NCI-H82 treated with DMSO at 0.1 percent for 48 hours (cell line): Measurements from ENCODE around the gene ROBO1.

Experiments
- DNase-seq: peaks from one replicate; lab custom pipeline; 2025; ENCODE audit not compliant: unreplicated experiment; lab: John Stamatoyannopoulos, UW

ROBO1 gene

DNA sequence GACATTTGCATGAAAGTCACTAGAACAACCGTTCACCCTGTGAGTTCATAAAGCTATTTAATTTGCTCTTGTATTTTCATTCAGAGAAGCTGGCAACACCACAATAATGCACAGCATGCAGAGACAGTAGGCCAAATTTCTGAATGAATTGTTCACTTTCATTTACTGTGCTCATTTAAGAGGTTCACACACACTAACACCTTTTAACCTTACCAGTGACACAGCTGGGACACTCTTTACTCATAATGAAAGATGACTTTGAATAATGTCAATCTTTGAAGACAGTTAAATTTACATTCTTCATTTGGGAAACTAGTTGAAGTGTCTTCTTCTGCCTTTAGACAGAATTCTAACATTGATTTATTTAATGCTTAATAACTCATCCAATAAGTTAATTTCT is 95.7 kb downstream of the ROBO1 start:
- no peak for DNase-seq

DNA sequence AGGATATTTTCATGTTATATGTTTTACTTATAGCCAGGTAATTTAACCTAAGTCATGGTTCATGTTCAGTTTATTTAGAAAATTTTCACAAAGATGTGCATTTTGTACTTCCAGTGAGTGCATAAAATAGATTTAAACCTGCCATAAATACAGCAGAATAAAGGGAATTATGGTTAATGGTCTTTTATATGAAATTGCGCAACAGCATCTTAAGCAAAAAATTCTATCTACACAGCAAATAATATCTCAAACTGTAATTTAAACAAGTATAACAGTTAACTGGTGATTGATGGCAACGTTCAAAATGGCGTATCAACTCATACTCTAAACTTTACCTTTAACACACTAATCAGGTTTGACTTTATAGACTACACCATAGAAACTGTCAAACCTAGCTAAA is 97.6 kb downstream of the ROBO1 start:
- no peak for DNase-seq

DNA sequence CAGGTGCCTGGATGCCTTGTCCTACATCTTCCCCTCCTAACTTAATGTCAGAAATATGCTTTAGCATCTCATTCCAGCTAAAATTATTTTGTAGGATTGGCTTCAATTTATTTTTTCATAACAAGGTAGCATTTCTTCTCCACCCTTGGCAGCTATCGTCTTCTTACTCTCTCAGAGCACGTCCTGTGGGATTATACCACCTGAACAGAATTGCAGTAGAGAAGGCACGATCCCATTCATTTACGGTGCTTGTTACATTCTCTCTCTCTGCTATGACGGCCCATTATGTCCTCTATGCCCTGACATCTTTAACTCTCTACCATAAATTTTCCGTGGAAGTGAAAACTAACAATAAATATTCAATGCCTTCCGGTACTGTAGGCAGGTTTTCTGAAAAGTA is 103.3 kb downstream of the ROBO1 start:
- DNase-seq, result no peak

DNA sequence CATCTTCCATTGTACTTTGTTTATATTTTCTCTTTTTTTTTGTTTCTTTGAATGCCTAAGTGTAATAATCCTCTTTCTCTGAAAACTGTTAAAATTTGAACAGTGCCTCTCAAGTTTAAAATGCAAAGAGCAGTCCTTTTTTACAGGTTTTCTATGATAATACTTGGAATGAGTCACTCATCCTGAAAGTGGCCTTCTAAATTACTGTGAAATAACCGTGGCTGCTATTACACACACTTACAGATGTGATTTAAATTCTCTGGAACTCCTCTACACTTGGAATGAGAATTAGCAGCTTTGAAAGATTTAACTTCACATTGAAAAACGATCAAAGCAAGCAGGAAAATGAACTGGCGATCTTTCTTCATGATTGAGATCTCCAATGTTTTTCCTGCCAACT is 105.9 kb downstream of the ROBO1 start:
- no peak for DNase-seq

DNA sequence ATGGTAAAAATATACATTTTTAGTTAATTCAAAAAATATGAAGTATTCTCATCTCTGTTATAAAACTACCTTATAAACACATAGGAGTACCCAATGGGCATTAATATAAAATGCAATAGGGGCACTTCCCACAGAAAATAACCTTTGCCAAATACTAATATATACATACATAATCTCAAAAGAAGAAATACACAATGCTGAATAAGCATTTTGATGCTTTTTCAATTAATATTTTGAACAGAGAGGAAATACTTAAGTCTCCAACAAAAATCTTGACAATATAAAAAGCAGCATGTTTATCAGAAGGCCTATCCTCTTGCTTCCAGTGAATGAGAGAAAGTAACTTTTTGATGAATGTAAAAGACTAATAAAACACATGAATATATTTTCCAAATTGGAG is 110.7 kb downstream of the ROBO1 start:
- no peak for DNase-seq

DNA sequence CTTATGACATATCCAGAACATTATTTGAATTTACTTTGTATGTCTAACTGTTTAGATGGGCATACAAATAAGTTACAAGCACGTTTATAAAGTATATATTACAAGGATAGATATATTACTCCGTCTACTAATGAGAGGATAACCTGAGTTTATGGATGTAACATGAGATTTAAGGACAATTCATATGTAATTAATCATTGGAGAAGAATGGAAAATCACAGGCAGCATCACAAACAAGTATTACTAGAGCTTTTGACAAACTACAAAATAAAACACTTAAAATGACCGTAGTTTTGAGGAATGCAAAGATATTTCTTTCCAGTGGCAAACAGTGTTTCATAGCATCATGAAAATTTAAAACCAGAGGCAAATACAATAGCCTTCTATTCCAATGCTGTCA is 113.8 kb downstream of the ROBO1 start:
- no peak for DNase-seq

DNA sequence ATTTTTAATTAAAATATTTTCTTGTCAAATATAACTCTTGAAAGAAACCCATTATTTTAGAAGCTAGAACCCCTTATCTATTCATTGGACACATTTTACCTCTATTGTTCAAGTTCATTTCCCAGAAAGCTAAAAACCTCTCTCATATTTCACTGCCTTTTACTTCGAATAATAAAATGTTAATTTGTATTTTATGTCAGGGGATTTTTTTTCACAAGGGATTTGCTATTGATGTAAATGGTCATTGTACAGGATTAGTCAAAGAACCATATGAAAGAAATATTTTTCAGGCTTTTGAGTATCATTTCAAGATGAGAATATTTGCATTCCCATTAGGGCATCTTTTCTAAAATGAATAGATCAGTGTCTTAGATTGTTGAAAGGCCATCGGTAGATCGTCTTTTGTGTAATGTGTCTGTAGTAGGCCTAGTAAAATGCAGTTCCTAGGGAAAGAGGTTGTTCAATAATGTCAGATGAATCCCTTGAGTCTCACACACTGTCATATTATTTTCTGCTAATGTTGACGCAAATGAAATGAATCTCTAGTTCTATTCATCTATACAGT is 114.5 kb downstream of the ROBO1 start:
- no peak for DNase-seq

DNA sequence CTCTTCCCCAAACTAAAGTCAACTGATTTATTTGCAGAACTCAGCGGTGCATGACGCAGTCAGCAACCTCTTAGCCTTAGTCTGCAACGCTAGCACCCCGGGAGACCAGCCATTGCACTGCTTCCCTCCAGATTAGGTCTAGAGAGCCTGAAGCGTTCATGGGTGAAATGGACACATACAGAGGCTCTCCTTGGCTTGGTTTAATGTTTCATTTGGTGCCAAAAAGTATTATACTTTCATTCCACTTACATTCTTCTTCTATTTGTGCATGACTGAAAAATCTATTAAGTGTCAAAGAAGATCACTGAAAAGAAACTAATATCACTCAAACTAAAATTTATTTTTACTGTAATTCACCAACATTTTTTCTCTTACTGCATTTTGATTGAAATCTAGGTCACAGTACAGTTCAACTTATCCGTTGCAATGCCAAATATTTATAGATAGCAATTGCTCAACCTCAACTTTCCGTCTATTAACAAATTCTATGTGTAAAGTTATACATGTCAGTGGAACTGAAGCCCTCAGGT is 116.2 kb downstream of the ROBO1 start:
- no peak for DNase-seq

DNA sequence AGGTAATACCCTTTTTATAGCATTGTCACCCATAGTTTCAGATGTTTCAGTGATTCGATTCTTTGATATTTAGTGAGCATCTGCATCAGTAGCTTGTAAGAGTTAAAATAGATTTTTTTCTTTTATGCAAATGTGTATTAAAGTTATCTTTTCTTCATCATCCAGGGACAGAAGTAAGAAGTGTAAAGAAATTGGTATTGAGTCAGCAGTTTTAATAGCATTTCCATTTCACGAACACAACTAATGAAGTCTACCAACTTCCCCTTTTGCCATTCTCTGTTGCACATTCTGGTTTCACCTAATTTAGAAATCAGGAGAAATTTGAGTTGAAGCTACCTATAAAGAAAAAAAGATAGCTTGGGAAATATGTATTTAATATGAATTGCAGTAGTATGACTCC is 127.9 kb downstream of the ROBO1 start:
- DNase-seq, result no peak

DNA sequence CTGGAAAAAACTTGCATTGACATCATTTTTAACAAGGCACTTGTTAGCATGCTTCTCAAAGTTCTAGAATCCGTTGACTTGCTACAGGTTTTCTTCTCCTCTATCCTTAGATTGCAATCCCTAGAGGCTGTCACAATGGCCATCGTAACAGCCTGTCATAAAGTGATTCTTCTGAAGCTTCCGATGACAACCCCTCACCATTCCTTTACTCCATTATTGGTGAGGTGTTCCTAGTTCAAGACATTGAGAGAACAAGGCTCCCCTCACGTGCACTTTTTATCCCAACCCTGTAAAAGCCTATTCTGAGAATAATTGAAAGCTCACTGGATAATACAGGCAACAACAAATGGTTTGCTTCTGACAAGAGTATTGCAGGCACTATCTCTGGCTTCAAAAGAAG is 131.4 kb downstream of the ROBO1 start:
- no peak for DNase-seq

DNA sequence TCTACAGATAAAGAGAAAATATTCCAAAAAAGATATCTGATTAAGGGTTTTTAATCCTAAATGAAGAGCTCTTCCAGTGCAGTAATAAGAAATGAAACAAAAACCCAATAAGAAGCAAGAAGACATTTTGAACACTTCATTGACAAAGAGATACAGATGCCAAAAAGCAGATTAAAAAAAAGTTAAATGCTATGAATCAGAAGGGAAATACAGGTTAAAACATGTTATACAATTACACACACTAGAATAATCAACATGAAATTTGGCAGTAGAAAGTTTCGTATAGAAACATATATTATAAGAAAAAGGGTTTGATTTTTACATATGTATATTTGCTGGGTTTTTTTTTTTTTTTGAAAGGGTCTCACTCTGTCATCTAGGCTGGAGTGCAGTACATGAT is 135.0 kb downstream of the ROBO1 start:
- no peak for DNase-seq

DNA sequence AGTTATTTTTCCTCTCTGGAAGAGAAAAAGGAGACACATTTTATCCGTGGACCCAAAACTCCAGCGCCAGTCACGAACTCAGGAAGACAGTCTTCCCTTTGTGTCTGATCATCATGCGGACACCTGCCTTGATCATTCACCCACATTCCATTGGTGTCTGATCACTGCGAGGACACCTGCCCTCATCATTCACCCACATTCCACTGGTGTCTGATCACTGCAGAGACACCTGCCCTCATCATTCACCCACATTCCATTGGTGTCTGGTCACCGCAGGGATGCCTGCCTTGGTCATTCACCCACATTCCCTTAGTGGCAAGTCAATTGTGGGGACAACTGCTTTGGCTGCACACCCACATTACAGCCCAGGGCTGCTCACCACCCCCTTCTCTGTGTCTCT is 148.9 kb downstream of the ROBO1 start:
- no peak for DNase-seq

DNA sequence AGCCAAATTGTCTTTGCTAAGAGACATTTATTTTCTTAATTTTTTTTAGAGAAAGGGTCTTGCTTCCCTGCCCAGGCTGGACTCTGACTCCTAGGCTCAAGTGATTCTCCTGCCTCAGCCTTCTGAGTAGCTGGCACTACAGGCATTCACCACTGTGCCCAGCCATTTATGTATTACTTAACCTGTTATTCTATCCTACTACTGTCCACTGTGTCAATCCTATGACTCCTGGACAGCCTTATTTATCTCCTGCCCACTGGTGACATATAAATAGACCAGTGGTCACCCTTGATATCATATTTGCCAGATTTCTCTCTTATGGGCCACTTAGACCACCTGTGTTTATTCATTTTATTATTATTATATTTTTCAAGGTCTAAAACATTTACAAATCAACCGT is 161.4 kb downstream of the ROBO1 start:
- DNase-seq, result no peak

DNA sequence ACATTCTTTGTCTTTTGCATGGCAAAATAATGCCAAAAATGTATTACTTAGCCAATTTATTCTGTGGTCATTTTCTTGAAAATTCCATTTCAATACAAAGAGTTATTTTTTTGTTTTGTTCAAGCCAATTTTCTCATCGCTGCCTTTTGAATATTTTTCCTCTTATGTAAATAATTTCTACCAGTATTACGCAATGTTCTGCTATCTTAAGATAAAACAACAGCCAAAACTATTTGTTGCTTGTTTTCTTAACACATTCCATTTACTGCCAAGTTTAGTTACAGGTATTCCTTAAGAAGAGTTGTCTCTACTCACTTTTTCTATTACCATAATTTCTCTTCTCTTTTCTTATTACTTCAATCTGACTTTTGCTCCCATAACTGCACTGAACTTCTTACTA is 163.1 kb downstream of the ROBO1 start:
- DNase-seq, result no peak

DNA sequence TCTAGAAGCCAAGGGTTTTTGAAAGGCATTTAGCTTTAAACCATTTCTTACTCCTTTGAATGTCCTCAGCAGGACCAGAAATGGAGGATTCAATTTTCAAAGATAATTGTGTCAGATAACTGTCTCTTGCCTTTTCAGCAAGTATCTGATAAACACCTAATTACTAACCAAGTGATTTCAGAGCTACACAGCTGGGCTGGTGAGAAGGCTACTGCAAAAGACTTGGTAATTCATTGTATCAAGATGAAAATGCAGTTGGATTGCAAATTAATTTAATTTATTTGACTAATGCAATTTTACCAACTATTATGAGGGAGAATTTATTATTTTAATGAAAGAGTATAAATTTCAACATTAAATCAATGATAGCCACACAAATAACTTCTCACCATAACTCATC is 165.4 kb downstream of the ROBO1 start:
- no peak for DNase-seq

DNA sequence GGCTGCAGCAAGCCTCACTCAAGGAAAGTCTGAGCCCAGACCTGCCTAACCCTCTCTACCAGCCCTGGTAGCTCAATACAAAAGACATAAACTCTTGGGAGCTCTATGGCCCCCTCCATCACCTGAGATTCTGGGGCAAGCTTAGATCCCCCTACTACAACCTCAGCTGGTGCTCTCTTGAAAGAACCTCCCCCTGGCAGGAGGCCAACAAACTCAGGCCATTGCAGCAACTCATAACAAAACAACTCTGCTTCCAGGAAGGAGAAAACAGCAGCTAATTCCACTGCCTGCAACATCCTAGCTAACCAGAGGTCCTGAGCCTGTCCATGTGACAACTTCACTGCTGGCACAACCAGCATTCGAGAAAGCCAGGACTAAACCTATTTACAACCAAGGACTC is 169.2 kb downstream of the ROBO1 start:
- no peak for DNase-seq

DNA sequence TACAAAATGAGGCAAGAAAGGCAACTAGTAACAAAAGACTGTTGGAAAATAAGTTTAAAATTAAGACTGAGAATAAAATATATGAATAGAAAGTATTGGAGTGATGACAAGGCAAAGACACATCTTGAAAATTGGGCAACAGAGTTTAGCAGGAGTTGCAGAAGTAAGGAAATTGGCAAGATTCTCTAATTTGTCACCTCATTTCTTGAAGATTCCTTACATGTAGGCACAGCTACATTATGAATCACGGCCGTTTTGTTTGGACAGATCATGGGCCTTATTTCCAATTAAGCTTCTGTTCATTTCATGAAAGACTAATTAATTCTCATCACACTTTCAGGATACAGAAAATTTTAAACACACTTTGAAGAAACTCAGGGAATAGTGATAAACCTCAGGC is 170.1 kb downstream of the ROBO1 start:
- DNase-seq, result no peak

DNA sequence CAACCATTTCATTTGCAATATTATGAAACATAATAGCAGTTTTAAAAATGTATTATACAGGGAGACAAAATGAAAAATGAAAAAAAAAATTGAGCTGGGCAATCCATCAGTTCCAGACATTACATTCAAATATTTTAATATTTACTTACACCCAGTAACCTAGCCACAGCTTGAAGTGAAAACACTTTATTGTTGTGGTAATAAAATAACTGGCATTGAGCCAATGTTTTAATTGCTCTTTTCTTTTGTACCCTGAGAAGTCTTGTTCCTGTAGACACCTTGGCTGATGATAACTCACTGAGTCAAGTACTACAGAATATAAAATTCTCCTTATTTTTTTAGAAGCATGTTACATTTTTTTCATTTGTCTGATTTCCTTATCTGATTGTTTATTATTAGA is 180.6 kb downstream of the ROBO1 start:
- no peak for DNase-seq

DNA sequence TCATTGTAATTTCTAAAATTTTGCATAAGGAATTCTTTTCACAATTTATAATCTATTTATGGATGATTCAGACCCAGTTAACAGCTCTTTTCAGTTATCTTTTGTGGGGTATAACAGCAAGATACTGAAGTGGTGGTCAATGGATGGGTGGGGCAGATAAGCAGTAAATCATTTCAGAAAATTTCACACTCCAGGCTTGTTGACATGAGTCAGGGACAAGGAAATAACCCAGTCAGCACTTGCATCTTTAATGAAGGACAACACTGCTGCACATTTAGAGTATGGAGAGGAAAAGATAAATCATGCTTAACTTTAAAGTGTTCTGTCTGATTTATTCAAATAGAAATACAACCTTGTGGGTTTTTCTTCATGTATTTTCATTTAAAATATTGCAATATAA is 181.6 kb downstream of the ROBO1 start:
- DNase-seq, result no peak

DNA sequence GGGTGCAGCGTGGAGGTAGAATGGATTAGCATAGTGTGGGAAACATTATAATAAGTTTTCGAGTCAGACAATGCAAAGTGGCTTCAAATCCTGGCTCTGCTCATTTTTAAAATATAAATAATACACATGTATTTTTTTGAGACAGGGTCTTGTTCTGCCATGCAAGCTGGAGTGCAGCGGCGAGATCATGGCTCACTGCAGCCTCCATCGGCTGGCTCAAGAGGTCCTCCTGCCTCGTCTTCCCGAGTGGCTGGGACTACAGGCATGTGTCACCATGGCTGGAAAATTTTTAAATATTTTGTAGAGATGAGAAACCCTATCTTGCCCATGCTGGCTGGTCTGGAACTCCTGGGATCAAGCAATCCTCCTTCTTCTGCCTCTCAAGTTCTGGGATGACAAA is 194.9 kb downstream of the ROBO1 start:
- DNase-seq, result no peak

DNA sequence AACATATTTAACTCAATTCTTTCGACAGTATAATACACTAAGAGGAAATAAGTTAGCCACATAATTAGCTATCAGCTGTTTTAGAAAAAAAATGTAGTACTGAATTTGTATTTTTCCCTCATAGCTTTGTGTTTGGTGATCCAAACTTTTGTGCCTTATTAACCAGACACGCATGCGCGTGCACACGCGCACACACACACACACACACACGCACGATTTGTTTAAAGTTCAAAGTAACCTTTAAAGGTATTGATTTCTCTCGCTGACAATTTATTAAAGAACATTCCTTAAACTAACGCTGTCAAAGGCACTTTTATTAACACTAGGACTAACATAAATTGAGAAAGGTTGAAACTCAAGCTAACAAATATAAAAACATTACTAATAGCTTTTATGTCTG is 198.9 kb downstream of the ROBO1 start:
- DNase-seq, result no peak

DNA sequence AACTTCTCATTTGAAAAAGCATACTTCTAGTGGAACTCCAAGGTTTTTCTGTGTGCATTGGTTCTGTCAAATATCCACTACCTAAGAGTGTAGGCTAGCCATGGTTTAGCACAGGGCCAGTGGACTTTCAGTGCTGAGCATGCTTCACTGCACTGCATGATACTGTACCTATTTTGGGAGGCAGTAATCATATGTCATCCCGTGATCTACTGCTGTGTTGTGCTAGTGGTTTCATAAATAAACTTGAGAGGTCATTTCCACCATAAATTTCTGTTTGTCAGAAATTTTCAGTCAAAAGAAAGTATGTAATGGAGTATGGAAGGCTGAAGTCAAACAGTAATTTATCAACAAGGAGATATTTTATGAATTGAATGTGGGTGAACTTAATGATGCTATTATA is 203.6 kb downstream of the ROBO1 start:
- no peak for DNase-seq

DNA sequence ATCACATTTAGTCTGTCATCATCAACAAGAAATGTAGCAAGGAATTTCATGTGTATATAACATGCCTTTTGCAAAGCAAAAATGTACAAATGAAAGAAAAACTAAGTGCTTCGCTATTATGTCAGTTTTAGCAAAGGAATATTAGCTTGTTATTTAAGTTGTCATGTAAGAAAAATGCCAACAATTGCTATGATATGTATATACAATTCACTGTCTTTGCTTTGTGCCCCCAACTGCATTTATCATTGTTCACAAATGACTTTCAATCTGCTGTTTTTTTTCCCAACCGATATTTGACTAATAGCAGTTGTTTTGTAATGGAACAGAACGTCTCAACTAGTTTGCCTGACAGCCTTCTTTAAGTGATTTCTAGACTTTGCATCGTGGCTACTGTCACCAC is 207.1 kb downstream of the ROBO1 start:
- no peak for DNase-seq

DNA sequence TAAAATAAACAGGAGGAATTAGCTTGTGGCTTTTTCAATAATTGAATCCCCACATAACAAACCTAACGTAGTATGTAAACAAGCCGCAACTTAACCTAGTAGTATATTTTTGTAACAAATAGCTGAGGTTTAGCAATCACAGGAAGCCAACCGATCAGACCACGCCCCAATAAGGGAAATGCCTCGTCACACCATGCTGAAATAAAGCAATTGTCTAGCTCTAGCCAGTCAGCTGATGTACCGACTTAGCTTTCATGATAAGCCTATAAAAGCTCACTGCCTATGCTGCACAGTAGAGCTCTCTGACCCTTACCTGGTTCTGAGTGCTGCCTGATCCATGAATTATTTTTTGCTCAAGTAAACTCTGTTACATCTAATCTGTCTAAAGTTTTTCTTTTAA is 208.9 kb downstream of the ROBO1 start:
- DNase-seq, result no peak
